Right cardiac atrium (tissue), 5 donors: ENCODE results near the gene GNAI2. TPM values are rescaled to one million over a fixed set of nuclear protein-coding genes. Genes with fewer than 3 reads are reported as not detected.

ENCODE experiments used
- ATAC-seq, 2 donors: fragments of 200-7000 bp; cut with Tn5 transposase; one replicate each; pipeline versions ENCODE4 v1.8.0 to v1.9.1; 2020; ENCODE audit warnings: moderate library complexity in 2 of 2, mild to moderate bottlenecking in 1 of 2
- DNase-seq, 3 donors: peaks; one replicate each; pipeline ENCODE4 v3.0.0-alpha.2; 2020
- H3K27ac ChIP-seq: one replicate; pipeline ENCODE4 v1.5.1; 2013; ENCODE audit warnings: mild to moderate bottlenecking, low read length, control low read depth, moderate library complexity
- H3K27me3 ChIP-seq: one replicate; pipeline ENCODE4 v1.6.1; 2013; ENCODE audit not compliant: control insufficient read depth, insufficient read depth
- H3K4me1 ChIP-seq: one replicate; pipeline ENCODE4 v1.6.1; 2013; ENCODE audit warnings: low read length; ENCODE audit not compliant: control insufficient read depth, insufficient read depth
- H3K4me3 ChIP-seq: one replicate; pipeline ENCODE4 v1.5.1; 2013; ENCODE audit warnings: low read length, control low read depth
- H3K9me3 ChIP-seq: one replicate; pipeline ENCODE4 v1.6.1; 2013; ENCODE audit warnings: low read length; ENCODE audit not compliant: control insufficient read depth
- WGBS: extraction: QIAGEN DNeasy Blood & Tissue Kit; methylation state at CpG from one replicate; pipeline ENCODE4 v1.1.7; 2013; 5-methylcytosine and 5-hydroxymethylcytosine counted together
- intact Hi-C, 4 donors: fragments of 100-400 bp; cut with DNase I; formaldehyde crosslinking; loops; one replicate each; pipeline versions ENCODE4 v1.11.0 to v1.14.0; 2022 to 2023
- polyA plus RNA-seq: library from polyadenylated mRNA; stranded (reverse); fragments of 200-250 nt; gene quantifications from one replicate; pipeline ENCODE4 v1.2.3, GENCODE V29; 2013
- total RNA-seq, 4 donors: library from RNA; stranded (reverse); fragmentation: NEBNext Ultra II Directional; extraction: Animal tissue kit (Norgen Biotek cat#: 25700); gene quantifications; one replicate each; pipeline ENCODE4 v1.2.1, GENCODE V29; 2021
- donor health status: healthy with polysubstance abuse.
- donor health status: DM: no; HTN: yes; CAD: no.
- donor health status: DM: no; HTN: no; CAD: no.
- donor health status: DM: no; HTN: yes; CAD: no; lungs with severe emphysema.
- donor health status: DM: yes; HTN: yes; CAD: no.

Gene GNAI2
- total and polyA plus RNA-seq, 5 donors: 122 to 149 (median 148) TPM

GRCh38 chr3:50264964-50265485, 29.0 kb downstream of the GNAI2 start:
- Histone ChIP-seq H3K4me3 (no peak overlapping the region), H3K27ac (peak overlapping the region; percentile 84), H3K4me1 (peaks cover 15% of the 10 kb centered on the region)

GRCh38 chr3:50265571-50265970, 29.6 kb downstream of the GNAI2 start:
- Histone ChIP-seq H3K9me3 (no peaks in the 10 kb centered on the region), H3K27me3 (no peaks in the 10 kb centered on the region), H3K4me1 (peaks cover 15% of the 10 kb centered on the region), H3K4me3 (no peak overlapping the region), H3K27ac (peak overlapping the region; percentile 84)
- ATAC-seq: no peak
- DNase-seq: no peak
- WGBS: 37% methylated on average over 1 of the region's 1 CpG
- intact Hi-C loops: no loop called here

More at GRCh38 chr3:50264964-50265485, 29.0 kb downstream of the GNAI2 start:
- Histone ChIP-seq H3K27me3 (no peaks in the 10 kb centered on the region), H3K9me3 (no peaks in the 10 kb centered on the region)
- ATAC-seq (no peak), DNase-seq (no peak)
- intact Hi-C loops: no loop called here
- WGBS: 62% methylated on average over 7 of the region's 7 CpGs

GRCh38 chr3:50266017-50266416, 30.0 kb downstream of the GNAI2 start:
- WGBS: 74% methylated on average over 6 of the region's 6 CpGs
- no peak for ATAC-seq

GRCh38 chr3:50266836-50267235, 30.8 kb downstream of the GNAI2 start:
- Histone ChIP-seq H3K9me3 (no peaks in the 10 kb centered on the region), H3K27me3 (no peaks in the 10 kb centered on the region), H3K27ac (peak overlapping the region; percentile 84), H3K4me3 (peak overlapping the region; percentile 44), H3K4me1 (peaks cover 14% of the 10 kb centered on the region)
- intact Hi-C loops: no loop called here
- DNase-seq (no peak), ATAC-seq (no peak)
- WGBS: 48% methylated on average over 7 of the region's 7 CpGs

More at GRCh38 chr3:50266017-50266416, 30.0 kb downstream of the GNAI2 start:
- Histone ChIP-seq H3K4me3 (no peak overlapping the region), H3K27ac (peak overlapping the region; percentile 84), H3K27me3 (no peaks in the 10 kb centered on the region), H3K4me1 (peaks cover 15% of the 10 kb centered on the region), H3K9me3 (no peaks in the 10 kb centered on the region)
- DNase-seq: peak in 1 of 3 donors; percentile 69
- intact Hi-C loops: no loop called here

- 7% methylated on average over 22 of the region's 22 CpGs for WGBS
- intact Hi-C loops: no loop called here
- peak; percentile 34 to 45 for ATAC-seq
- Histone ChIP-seq H3K27ac (peak overlapping the region; percentile 84), H3K4me3 (peak overlapping the region; percentile 44), H3K4me1 (peaks cover 14% of the 10 kb centered on the region), H3K9me3 (no peaks in the 10 kb centered on the region), H3K27me3 (no peaks in the 10 kb centered on the region)
- DNase-seq: peak; percentile 76 to 94 (median 93)
Observed at GRCh38 chr3:50267280-50267913, 31.4 kb downstream of the GNAI2 start.

GRCh38 chr3:50268276-50268675, 32.3 kb downstream of the GNAI2 start:
- WGBS: 42% methylated on average over 3 of the region's 3 CpGs
- no peaks in the 10 kb centered on the region for H3K9me3 ChIP-seq
- intact Hi-C loops: no loop called here
- peaks cover 14% of the 10 kb centered on the region for H3K4me1 ChIP-seq
- no peak overlapping the region for H3K4me3 ChIP-seq
- no peak for ATAC-seq
- no peak for DNase-seq
- no peaks in the 10 kb centered on the region for H3K27me3 ChIP-seq
- peak overlapping the region; percentile 84 for H3K27ac ChIP-seq

- peak within 1 kb of the TSS; percentile 84 for H3K27ac ChIP-seq
- peak within 1 kb of the TSS; percentile 3 for H3K4me3 ChIP-seq
- DNase-seq: peak; percentile 73 to 87 (median 85)
- H3K27me3 ChIP-seq: no peaks in the 10 kb centered on the region
- ATAC-seq: peak; percentile 27 to 40
- WGBS: 38% methylated on average over 21 of the region's 21 CpGs
- no peaks in the 10 kb centered on the region for H3K9me3 ChIP-seq
- intact Hi-C loops: no loop called here
- H3K4me1 ChIP-seq: peaks cover 14% of the 10 kb centered on the region
Observed at GRCh38 chr3:50268703-50269451, 32.9 kb downstream of the GNAI2 start, which contains the start of gene SEMA3B. Gene SEMA3B, plus strand, starts transcription at chr3:50269147. Its CDS starts 94 bp downstream, at chr3:50269241.

GRCh38 chr3:50269460-50269859, 33.5 kb downstream of the GNAI2 start:
- no peaks in the 10 kb centered on the region for H3K9me3 ChIP-seq
- WGBS: 66% methylated on average over 4 of the region's 4 CpGs
- no peaks in the 10 kb centered on the region for H3K27me3 ChIP-seq
- DNase-seq (no peak), ATAC-seq (no peak)
- H3K4me3 ChIP-seq: peak overlapping the region; percentile 3
- intact Hi-C loops: no loop called here
- H3K27ac ChIP-seq: peak overlapping the region; percentile 19
- peaks cover 11% of the 10 kb centered on the region for H3K4me1 ChIP-seq

- no peaks in the 10 kb centered on the region for H3K27me3 ChIP-seq
- H3K4me3 ChIP-seq: no peak overlapping the region
- WGBS: 83% methylated on average over 8 of the region's 8 CpGs
- H3K9me3 ChIP-seq: no peaks in the 10 kb centered on the region
- peaks cover 10% of the 10 kb centered on the region for H3K4me1 ChIP-seq
- H3K27ac ChIP-seq: no peak overlapping the region
- DNase-seq (peak in 1 of 3 donors; percentile 54), ATAC-seq (no peak)
- intact Hi-C loops: loop anchor here in 3 of 4 donors (5.0 to 10.0 kb wide), 4 partner anchors 43 to 145 kb away; partner anchors contain the start of gene GNAT1 (in 1 of the 3)
Observed at GRCh38 chr3:50269977-50270413, 34.0 kb downstream of the GNAI2 start.

- WGBS: 79% methylated on average over 19 of the region's 19 CpGs
- peaks cover 3% of the 10 kb centered on the region for H3K4me1 ChIP-seq
- intact Hi-C loops: loop anchor here in 3 of 4 donors (5.0 to 10.0 kb wide), 4 partner anchors 43 to 146 kb away; partner anchors contain the start of gene GNAT1 (in 1 of the 3)
- H3K27ac ChIP-seq: no peak overlapping the region
- ATAC-seq (no peak), DNase-seq (peak in 1 of 3 donors; percentile 51)
- no peaks in the 10 kb centered on the region for H3K9me3 ChIP-seq
- no peak overlapping the region for H3K4me3 ChIP-seq
- H3K27me3 ChIP-seq: no peaks in the 10 kb centered on the region
Observed at GRCh38 chr3:50270422-50271224, 34.6 kb downstream of the GNAI2 start.
